GM12892 (cell line): Measurements from ENCODE around the gene TRIM72.

Source experiments
- POLR2A ChIP-seq: IDR thresholded peaks from 2 replicates; pipeline ENCODE4 v1.6.1; 2011; ENCODE audit warnings: low read depth, low read length, control low read depth
- POLR2AphosphoS5 ChIP-seq: IDR thresholded peaks from 2 replicates; pipeline ENCODE4 v1.6.1; 2011; ENCODE audit warnings: low read depth, low read length, control low read depth

DNA sequence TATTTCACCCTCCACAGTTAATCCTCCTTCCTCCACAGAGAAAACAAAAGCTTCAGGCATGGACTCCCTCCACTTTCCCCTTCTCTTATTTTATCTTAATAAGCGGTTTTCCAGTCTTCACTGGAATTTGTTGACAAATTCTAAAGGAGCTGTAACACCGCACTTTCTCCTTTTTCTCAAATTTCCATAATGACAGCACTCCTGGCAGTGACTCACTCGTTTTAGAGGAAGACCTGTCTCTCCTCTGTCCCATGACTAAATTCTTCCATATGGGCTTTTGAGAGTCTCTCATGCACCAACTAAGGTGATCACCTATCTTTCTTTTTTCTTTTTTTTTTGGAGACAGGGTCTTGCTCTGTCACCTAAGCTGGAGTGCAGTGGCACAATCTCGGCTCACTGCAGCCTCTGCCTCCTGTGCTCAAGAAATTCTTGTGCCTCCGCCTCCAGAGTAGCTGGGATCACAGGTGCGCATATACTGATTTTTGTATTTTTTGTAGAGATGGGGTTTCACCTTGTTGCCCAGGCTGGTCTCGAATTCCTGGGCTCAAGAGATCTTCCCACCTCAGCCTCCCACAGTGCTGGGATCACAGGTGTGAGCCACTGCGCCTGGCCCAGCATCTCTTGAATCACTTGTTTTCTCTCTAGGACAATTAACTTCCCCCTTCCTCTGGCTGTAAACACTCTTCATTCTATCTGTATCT, 53.6 kb downstream of the TRIM72 start:
- no peak for TF ChIP-seq POLR2A
- TF ChIP-seq POLR2AphosphoS5, result no peak
